HEK293 (cell line): ENCODE measurements around the gene CPXM2.

Source experiments
- CTCF ChIA-PET: fragments of 350-600 bp; formaldehyde crosslinking; extraction: SDS; loops from one replicate; lab custom pipeline; 2021; ENCODE audit warnings: antibody characterized with exemption; lab: Yijun Ruan, JAX
- POLR2A ChIA-PET: fragments of 300-600 bp; formaldehyde crosslinking; extraction: SDS; loops from one replicate; lab custom pipeline; 2020; ENCODE audit warnings: antibody characterized with exemption, inconsistent platforms; lab: Yijun Ruan, JAX
- H3K27ac ChIP-seq: fragments of 200-500 bp; sonication (Bioruptor generic); 2 replicates; pipeline ENCODE4 v1.5.1; 2014; ENCODE audit warnings: low read depth, low read length, control low read depth, inconsistent platforms; ENCODE audit errors: extremely low read depth
- H3K36me3 ChIP-seq, 2 experiments: fragments of 200-500 bp in 1 of 2; sonication (Bioruptor generic) in 1 of 2; 1 replicate in 1 of 2; 2 replicates in 1 of 2; pipeline ENCODE4 v1.5.1; 2014 to 2017; ENCODE audit warnings: inconsistent platforms in 2 of 2, low read length in 2 of 2; ENCODE audit not compliant: control insufficient read depth in 2 of 2, insufficient read depth in 1 of 2
- H3K4me1 ChIP-seq: fragments of 200-500 bp; sonication (Bioruptor generic); 2 replicates; pipeline ENCODE4 v1.5.1; 2014; ENCODE audit warnings: mild to moderate bottlenecking, low read length, inconsistent platforms; ENCODE audit not compliant: control insufficient read depth, insufficient read depth
- H3K4me3 ChIP-seq: 2 replicates; pipeline ENCODE4 v1.5.1; 2011; ENCODE audit warnings: low read depth, mild to moderate bottlenecking, control low read depth, low read length, moderate library complexity
- H3K9me3 ChIP-seq: fragments of 200-500 bp; sonication (Bioruptor generic); 2 replicates; pipeline ENCODE4 v1.5.1; 2014; ENCODE audit warnings: low read depth, low read length, inconsistent platforms; ENCODE audit not compliant: control insufficient read depth, insufficient read depth
- GLI2 ChIP-seq: fragments of 450-650 bp; formaldehyde crosslinking; IDR thresholded peaks from 2 replicates; pipeline ENCODE4; 2017; ENCODE audit warnings: missing biosample characterization, missing genetic modification characterization, low read depth, borderline replicate concordance
- GLI4 ChIP-seq: fragments of 450-650 bp; formaldehyde crosslinking; IDR thresholded peaks from 2 replicates; pipeline ENCODE4 v1.5.1; 2016; ENCODE audit warnings: missing biosample characterization, missing genetic modification characterization
- GLIS1 ChIP-seq: fragments of 450-650 bp; formaldehyde crosslinking; IDR thresholded peaks from 2 replicates; pipeline ENCODE4 v1.5.1; 2016; ENCODE audit warnings: missing biosample characterization, missing genetic modification characterization
- KLF7 ChIP-seq: fragments of 450-650 bp; formaldehyde crosslinking; IDR thresholded peaks from 2 replicates; pipeline ENCODE4 v1.5.1; 2016; ENCODE audit warnings: missing biosample characterization, missing genetic modification characterization, borderline replicate concordance
- KLF9 ChIP-seq: fragments of 450-650 bp; formaldehyde crosslinking; IDR thresholded peaks from 2 replicates; pipeline ENCODE4 v1.5.1; 2016; ENCODE audit warnings: missing biosample characterization, missing genetic modification characterization, low read depth
- SALL2 ChIP-seq: fragments of 450-650 bp; formaldehyde crosslinking; IDR thresholded peaks from 2 replicates; pipeline ENCODE4 v1.5.0; 2017; ENCODE audit warnings: missing biosample characterization, mild to moderate bottlenecking, missing genetic modification characterization, borderline replicate concordance
- SCRT1 ChIP-seq: fragments of 450-650 bp; formaldehyde crosslinking; IDR thresholded peaks from 2 replicates; pipeline ENCODE4 v1.5.1; 2016; ENCODE audit warnings: missing biosample characterization, missing genetic modification characterization, borderline replicate concordance
- ZFHX2 ChIP-seq: fragments of 450-650 bp; formaldehyde crosslinking; conservative IDR thresholded peaks from 2 replicates; pipeline ENCODE4 v1.5.1; 2016; ENCODE audit warnings: missing biosample characterization, missing genetic modification characterization
- ZFP37 ChIP-seq: fragments of 450-650 bp; formaldehyde crosslinking; IDR thresholded peaks from 2 replicates; pipeline ENCODE4 v1.5.1; 2016; ENCODE audit warnings: missing biosample characterization, missing genetic modification characterization
- ZFP41 ChIP-seq: fragments of 450-650 bp; formaldehyde crosslinking; IDR thresholded peaks from 2 replicates; pipeline ENCODE4 v1.5.1; 2016; ENCODE audit warnings: missing biosample characterization, missing genetic modification characterization, borderline replicate concordance
- ZNF202 ChIP-seq: fragments of 450-650 bp; formaldehyde crosslinking; IDR thresholded peaks from 2 replicates; pipeline ENCODE4 v1.5.1; 2016; ENCODE audit warnings: missing biosample characterization, missing genetic modification characterization, borderline replicate concordance
- ZNF239 ChIP-seq: fragments of 450-650 bp; formaldehyde crosslinking; IDR thresholded peaks from 2 replicates; pipeline ENCODE4 v1.5.1; 2016; ENCODE audit warnings: missing biosample characterization, missing genetic modification characterization
- ZNF24 ChIP-seq: fragments of 450-650 bp; formaldehyde crosslinking; IDR thresholded peaks from 2 replicates; pipeline ENCODE4 v1.5.1; 2016; ENCODE audit warnings: missing biosample characterization, missing genetic modification characterization
- ZNF37A ChIP-seq: fragments of 450-650 bp; IDR thresholded peaks from 2 replicates; pipeline ENCODE4 v1.5.1; 2018; ENCODE audit warnings: missing biosample characterization, missing genetic modification characterization
- ZNF391 ChIP-seq: fragments of 450-650 bp; formaldehyde crosslinking; IDR thresholded peaks from 2 replicates; pipeline ENCODE4 v1.5.1; 2016; ENCODE audit warnings: low read depth, missing biosample characterization, missing genetic modification characterization, borderline replicate concordance
- ZNF473 ChIP-seq: fragments of 450-650 bp; formaldehyde crosslinking; IDR thresholded peaks from 2 replicates; pipeline ENCODE4 v1.5.1; 2017; ENCODE audit warnings: missing biosample characterization, missing genetic modification characterization
- ZNF660 ChIP-seq: fragments of 450-650 bp; IDR thresholded peaks from 2 replicates; pipeline ENCODE4 v1.5.1; 2018; ENCODE audit warnings: missing biosample characterization, mild to moderate bottlenecking, missing genetic modification characterization
- ZNF670 ChIP-seq: fragments of 450-650 bp; formaldehyde crosslinking; IDR thresholded peaks from 2 replicates; pipeline ENCODE4 v1.5.1; 2016; ENCODE audit warnings: missing biosample characterization, missing genetic modification characterization, low read depth
- ZNF677 ChIP-seq: fragments of 450-650 bp; IDR thresholded peaks from 2 replicates; pipeline ENCODE4 v1.5.0; 2018; ENCODE audit warnings: missing biosample characterization, mild to moderate bottlenecking, missing genetic modification characterization, moderate library complexity
- TF ChIP-seq, protein P1 (sequence below): fragments of 450-650 bp; formaldehyde crosslinking; IDR thresholded peaks from 2 replicates; pipeline ENCODE4 v1.5.1; 2017; ENCODE audit warnings: missing biosample characterization, mild to moderate bottlenecking, missing genetic modification characterization, moderate library complexity
- TF ChIP-seq, protein P2 (sequence below): fragments of 450-650 bp; formaldehyde crosslinking; conservative IDR thresholded peaks from 2 replicates; pipeline ENCODE4 v1.5.1; 2016; ENCODE audit warnings: low read depth, missing biosample characterization, missing genetic modification characterization
- TF ChIP-seq, protein P3 (sequence below): fragments of 450-650 bp; formaldehyde crosslinking; IDR thresholded peaks from 2 replicates; pipeline ENCODE4 v1.5.1; 2016; ENCODE audit warnings: missing biosample characterization, missing genetic modification characterization
- TF ChIP-seq, protein P4 (sequence below): fragments of 450-650 bp; formaldehyde crosslinking; IDR thresholded peaks from 2 replicates; pipeline ENCODE4 v1.5.1; 2016; ENCODE audit warnings: missing biosample characterization, missing genetic modification characterization

The CPXM2 gene

DNA sequence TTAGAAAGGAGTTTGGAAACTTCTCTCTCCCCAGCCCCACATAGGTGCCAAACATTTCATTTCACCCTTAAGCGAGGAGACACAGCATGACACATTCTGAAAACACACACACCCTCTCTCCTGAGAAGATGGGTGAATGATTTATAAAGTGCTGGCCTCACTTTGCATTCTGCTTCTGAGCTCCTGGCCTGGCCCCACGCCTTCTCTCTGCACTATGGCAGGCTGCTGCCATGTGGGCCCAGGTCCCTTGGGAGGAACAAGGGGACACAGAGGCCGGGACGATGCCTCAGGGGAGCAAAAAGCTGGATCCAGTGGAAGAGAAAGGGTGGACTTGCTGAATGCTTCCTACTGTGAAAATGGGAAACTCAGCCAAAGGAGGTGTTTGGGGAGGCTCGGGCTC, 56.0 kb downstream of the CPXM2 start (continued):
- TF ChIP-seq SCRT1 (tag by site-specific recombination) = no peak
- TF ChIP-seq ZNF202 (tag by site-specific recombination) = no peak
- TF ChIP-seq, protein P1, sequence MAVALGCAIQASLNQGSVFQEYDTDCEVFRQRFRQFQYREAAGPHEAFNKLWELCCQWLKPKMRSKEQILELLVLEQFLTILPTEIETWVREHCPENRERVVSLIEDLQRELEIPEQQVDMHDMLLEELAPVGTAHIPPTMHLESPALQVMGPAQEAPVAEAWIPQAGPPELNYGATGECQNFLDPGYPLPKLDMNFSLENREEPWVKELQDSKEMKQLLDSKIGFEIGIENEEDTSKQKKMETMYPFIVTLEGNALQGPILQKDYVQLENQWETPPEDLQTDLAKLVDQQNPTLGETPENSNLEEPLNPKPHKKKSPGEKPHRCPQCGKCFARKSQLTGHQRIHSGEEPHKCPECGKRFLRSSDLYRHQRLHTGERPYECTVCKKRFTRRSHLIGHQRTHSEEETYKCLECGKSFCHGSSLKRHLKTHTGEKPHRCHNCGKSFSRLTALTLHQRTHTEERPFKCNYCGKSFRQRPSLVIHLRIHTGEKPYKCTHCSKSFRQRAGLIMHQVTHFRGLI (tag by site-specific recombination) = no peak
- TF ChIP-seq ZNF473 (tag by site-specific recombination) = no peak
- no peak for TF ChIP-seq ZNF37A (tag by site-specific recombination)
- no peak for TF ChIP-seq ZFHX2 (tag by site-specific recombination)
- TF ChIP-seq, all 188 proteins: peak for 0

DNA sequence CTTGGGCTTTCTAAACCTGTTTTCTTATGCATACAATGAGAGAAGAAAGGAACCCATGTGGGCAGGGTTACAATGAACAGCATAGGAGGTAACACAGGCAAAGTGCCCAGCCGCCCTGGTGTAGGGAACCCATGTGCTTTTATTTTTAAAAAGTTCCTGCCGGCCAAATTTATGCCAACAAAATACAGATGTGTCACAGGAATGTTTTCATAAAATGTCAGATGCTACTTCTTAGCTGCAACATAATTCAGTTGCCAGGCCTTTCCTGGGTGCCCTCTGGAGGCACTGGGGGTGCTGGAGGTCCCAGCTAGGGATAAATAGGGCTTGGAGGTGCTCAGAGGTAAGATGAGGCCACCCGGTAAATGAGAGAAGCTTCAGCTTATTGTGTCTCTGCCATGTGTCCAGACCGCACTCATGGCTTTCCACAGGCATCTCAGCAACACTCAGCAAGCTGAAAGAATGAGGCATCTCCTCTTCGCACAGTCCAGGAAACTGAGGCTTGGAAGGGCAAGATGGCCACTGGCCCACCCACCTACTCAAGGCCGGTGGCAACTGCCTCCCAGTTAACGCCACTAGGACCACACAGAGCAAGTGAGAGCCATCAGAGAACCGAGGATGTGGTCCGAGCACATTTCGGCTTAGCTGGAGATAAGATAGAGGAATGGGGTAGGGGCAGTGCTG, 58.3 kb downstream of the CPXM2 start:
- no peak overlapping the region for H3K27ac ChIP-seq
- H3K4me1 ChIP-seq = no peaks in the 10 kb centered on the region
- no peaks in the 10 kb centered on the region for H3K36me3 ChIP-seq
- TF ChIP-seq, protein P2, sequence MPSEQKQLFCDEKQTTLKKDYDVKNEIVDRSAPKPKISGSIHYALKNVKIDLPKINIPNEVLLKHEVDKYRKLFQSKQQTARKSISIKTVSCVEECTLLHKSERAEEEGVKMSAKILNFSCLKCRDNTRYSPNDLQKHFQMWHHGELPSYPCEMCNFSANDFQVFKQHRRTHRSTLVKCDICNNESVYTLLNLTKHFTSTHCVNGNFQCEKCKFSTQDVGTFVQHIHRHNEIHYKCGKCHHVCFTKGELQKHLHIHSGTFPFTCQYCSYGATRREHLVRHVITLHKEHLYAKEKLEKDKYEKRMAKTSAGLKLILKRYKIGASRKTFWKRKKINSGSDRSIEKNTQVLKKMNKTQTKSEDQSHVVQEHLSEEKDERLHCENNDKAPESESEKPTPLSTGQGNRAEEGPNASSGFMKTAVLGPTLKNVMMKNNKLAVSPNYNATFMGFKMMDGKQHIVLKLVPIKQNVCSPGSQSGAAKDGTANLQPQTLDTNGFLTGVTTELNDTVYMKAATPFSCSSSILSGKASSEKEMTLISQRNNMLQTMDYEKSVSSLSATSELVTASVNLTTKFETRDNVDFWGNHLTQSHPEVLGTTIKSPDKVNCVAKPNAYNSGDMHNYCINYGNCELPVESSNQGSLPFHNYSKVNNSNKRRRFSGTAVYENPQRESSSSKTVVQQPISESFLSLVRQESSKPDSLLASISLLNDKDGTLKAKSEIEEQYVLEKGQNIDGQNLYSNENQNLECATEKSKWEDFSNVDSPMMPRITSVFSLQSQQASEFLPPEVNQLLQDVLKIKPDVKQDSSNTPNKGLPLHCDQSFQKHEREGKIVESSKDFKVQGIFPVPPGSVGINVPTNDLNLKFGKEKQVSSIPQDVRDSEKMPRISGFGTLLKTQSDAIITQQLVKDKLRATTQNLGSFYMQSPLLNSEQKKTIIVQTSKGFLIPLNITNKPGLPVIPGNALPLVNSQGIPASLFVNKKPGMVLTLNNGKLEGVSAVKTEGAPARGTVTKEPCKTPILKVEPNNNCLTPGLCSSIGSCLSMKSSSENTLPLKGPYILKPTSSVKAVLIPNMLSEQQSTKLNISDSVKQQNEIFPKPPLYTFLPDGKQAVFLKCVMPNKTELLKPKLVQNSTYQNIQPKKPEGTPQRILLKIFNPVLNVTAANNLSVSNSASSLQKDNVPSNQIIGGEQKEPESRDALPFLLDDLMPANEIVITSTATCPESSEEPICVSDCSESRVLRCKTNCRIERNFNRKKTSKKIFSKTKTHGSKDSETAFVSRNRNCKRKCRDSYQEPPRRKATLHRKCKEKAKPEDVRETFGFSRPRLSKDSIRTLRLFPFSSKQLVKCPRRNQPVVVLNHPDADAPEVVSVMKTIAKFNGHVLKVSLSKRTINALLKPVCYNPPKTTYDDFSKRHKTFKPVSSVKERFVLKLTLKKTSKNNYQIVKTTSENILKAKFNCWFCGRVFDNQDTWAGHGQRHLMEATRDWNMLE (tag by site-specific recombination) = no peak
- TF ChIP-seq SALL2 (tag by site-specific recombination) (no peak), ZFP37 (no peak), GLIS1 (tag by site-specific recombination) (no peak), KLF7 (tag by site-specific recombination) (no peak), ZFP41 (no peak), ZNF677 (no peak), ZNF391 (no peak), ZNF660 (tag by site-specific recombination) (no peak), KLF9 (tag by site-specific recombination) (no peak), GLI2 (tag by site-specific recombination) (no peak), ZNF239 (tag by site-specific recombination) (no peak), ZFHX2 (tag by site-specific recombination) (no peak), ZNF670 (tag by site-specific recombination) (no peak), GLI4 (tag by site-specific recombination) (no peak), ZNF24 (no peak)
- TF ChIP-seq, protein P3, sequence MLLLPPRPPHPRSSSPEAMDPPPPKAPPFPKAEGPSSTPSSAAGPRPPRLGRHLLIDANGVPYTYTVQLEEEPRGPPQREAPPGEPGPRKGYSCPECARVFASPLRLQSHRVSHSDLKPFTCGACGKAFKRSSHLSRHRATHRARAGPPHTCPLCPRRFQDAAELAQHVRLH = no peak
- TF ChIP-seq, protein P4, sequence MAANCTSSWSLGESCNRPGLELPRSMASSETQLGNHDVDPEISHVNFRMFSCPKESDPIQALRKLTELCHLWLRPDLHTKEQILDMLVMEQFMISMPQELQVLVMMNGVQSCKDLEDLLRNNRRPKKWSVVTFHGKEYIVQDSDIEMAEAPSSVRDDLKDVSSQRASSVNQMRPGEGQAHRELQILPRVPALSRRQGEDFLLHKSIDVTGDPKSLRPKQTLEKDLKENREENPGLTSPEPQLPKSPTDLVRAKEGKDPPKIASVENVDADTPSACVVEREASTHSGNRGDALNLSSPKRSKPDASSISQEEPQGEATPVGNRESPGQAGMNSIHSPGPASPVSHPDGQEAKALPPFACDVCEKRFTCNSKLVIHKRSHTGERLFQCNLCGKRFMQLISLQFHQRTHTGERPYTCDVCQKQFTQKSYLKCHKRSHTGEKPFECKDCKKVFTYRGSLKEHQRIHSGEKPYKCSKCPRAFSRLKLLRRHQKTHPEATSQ = no peak
- TF ChIP-seq, all 188 proteins: peak for 0
- ChIA-PET CTCF (no interaction called here), POLR2A (no interaction called here)
- Histone ChIP-seq H3K4me3 (no peak overlapping the region), H3K9me3 (no peaks in the 10 kb centered on the region)
